Body of pancreas (tissue), 4 donors: ENCODE measurements around the gene NKD2. TPM values are rescaled to one million over a fixed set of nuclear protein-coding genes. Genes with fewer than 3 reads are reported as not detected.

ENCODE experiments used
- ATAC-seq: fragments of 150-250 bp; one replicate; pipeline ENCODE4 v1.9.1; 2016
- DNase-seq, 4 donors: peaks; one replicate each; pipeline ENCODE4 v3.0.0-alpha.2; 2019
- H3K27ac ChIP-seq, 4 donors: fragments of 200-600 bp; sonication (generic); 1 replicate in 3 of 4; 2 replicates in 1 of 4; pipeline versions ENCODE4 v1.5.1 to v1.6.1; 2016 to 2019; ENCODE audit warnings: mild to moderate bottlenecking in 1 of 4, mixed read lengths in 1 of 4, moderate library complexity in 1 of 4
- H3K27me3 ChIP-seq, 2 donors: fragments of 200-600 bp; sonication (generic); one replicate each; pipeline ENCODE4 v1.6.0; 2016; ENCODE audit warnings: mild to moderate bottlenecking in 1 of 2
- H3K36me3 ChIP-seq, 2 donors: fragments of 200-600 bp; sonication (generic); replicated peaks in 1 of 2; 2 replicates each; pipeline ENCODE4 v1.5.1; 2016; ENCODE audit warnings: low read depth in 2 of 2; ENCODE audit not compliant: insufficient read depth in 1 of 2
- H3K4me1 ChIP-seq: fragments of 200-600 bp; sonication (generic); one replicate; pipeline ENCODE4 v1.6.0; 2016
- H3K4me3 ChIP-seq, 2 donors: fragments of 200-600 bp; sonication (generic); 1 replicate in 1 of 2; 2 replicates in 1 of 2; pipeline ENCODE4 v1.5.1; 2016 to 2019
- H3K9me3 ChIP-seq, 3 donors: fragments of 200-600 bp; sonication (generic); 1 replicate in 2 of 3; 2 replicates in 1 of 3; pipeline ENCODE4 v1.5.1; 2016
- CTCF ChIP-seq, 7 experiments: fragments of 450-650 bp in 4 of 7; fragments of 200-600 bp in 3 of 7; sonication (generic) in 3 of 7; IDR thresholded peaks; one replicate each; pipeline ENCODE4 v1.5.1; 2016 to 2019; ENCODE audit warnings: antibody characterized with exemption in 7 of 7
- POLR2A ChIP-seq, 3 donors: fragments of 450-650 bp; IDR thresholded peaks; one replicate each; pipeline ENCODE4 v1.6.1; 2016; ENCODE audit warnings: antibody characterized with exemption in 3 of 3, mild to moderate bottlenecking in 2 of 3
- WGBS, 2 donors: methylation state at CpG; one replicate each; pipeline ENCODE4 v1.1.5; 2017; 5-methylcytosine and 5-hydroxymethylcytosine counted together
- intact Hi-C: fragments of 100-400 bp; cut with DNase I; formaldehyde crosslinking; loops from one replicate; pipeline ENCODE4 v1.15.1; 2023
- total RNA-seq, 2 donors: library from RNA; depleted of rRNA; stranded (reverse); fragments of >200 nt; gene quantifications; one replicate each; pipeline ENCODE4 v1.1.0, GENCODE V29; 2016

NKD2 gene
- total RNA-seq, 2 donors from 2014 or later, result 4.2 to 12.2 TPM

GRCh38 chr5:1056611-1057484 lies 48.2 kb downstream of the NKD2 start:
- Histone ChIP-seq H3K4me3 (no peak overlapping the region), H3K27me3 (no peaks in the 10 kb centered on the region), H3K9me3 (no peaks in the 10 kb centered on the region), H3K27ac (no peak overlapping the region), H3K4me1 (no peaks in the 10 kb centered on the region), H3K36me3 (peaks cover 4 to 32% of the 10 kb centered on the region in 2 donors)
- ATAC-seq (no peak), DNase-seq (no peak)
- TF ChIP-seq POLR2A (IDR thresholded peaks at IDR 0.05), result no peak
- no peak for TF ChIP-seq CTCF (IDR thresholded peaks at IDR 0.05)
- intact Hi-C loops, result no loop called here
- 91 to 96% methylated on average over 10 to 25 of the region's 27 CpGs for WGBS, 2 donors

GRCh38 chr5:1057485-1058082 lies 49.0 kb downstream of the NKD2 start:
- no peak overlapping the region for H3K27ac ChIP-seq
- 82 to 96% methylated on average over 10 to 31 of the region's 36 CpGs for WGBS, 2 donors
- H3K36me3 ChIP-seq, result peaks cover 4 to 35% of the 10 kb centered on the region in 2 donors
- no peak for DNase-seq
- TF ChIP-seq CTCF (IDR thresholded peaks at IDR 0.05) (no peak), POLR2A (IDR thresholded peaks at IDR 0.05) (no peak)
- no peak for ATAC-seq
- H3K27me3 ChIP-seq, result no peaks in the 10 kb centered on the region
- H3K9me3 ChIP-seq, result no peaks in the 10 kb centered on the region
- intact Hi-C loops, result no loop called here
- H3K4me1 ChIP-seq, result no peaks in the 10 kb centered on the region
- H3K4me3 ChIP-seq, result no peak overlapping the region

- 89 to 97% methylated on average over 12 to 36 of the region's 36 CpGs for WGBS, 2 donors
- ATAC-seq, result no peak
- no peak overlapping the region for H3K27ac ChIP-seq
- peaks cover 4 to 40% of the 10 kb centered on the region in 2 donors for H3K36me3 ChIP-seq
- intact Hi-C loops, result no loop called here
- DNase-seq, result no peak
- no peaks in the 10 kb centered on the region for H3K4me1 ChIP-seq
- no peaks in the 10 kb centered on the region for H3K9me3 ChIP-seq
- no peak overlapping the region for H3K4me3 ChIP-seq
- no peak for TF ChIP-seq POLR2A (IDR thresholded peaks at IDR 0.05)
- TF ChIP-seq CTCF (IDR thresholded peaks at IDR 0.05), result no peak
- H3K27me3 ChIP-seq, result no peaks in the 10 kb centered on the region
Observed at GRCh38 chr5:1058083-1058945, 49.7 kb downstream of the NKD2 start.

GRCh38 chr5:1058988-1059883 lies 50.6 kb downstream of the NKD2 start:
- Histone ChIP-seq H3K36me3 (peaks cover 4 to 40% of the 10 kb centered on the region in 2 donors), H3K9me3 (no peaks in the 10 kb centered on the region), H3K27me3 (no peaks in the 10 kb centered on the region), H3K4me1 (no peaks in the 10 kb centered on the region), H3K27ac (no peak overlapping the region), H3K4me3 (no peak overlapping the region)
- TF ChIP-seq CTCF (IDR thresholded peaks at IDR 0.05) (no peak), POLR2A (IDR thresholded peaks at IDR 0.05) (no peak)
- intact Hi-C loops, result no loop called here
- DNase-seq, result no peak
- WGBS, 2 donors, result 92 to 95% methylated on average over 19 to 34 of the region's 34 CpGs
- no peak for ATAC-seq
